Measurements from ENCODE around the gene DDX51.

Gene DDX51

GRCh38 chr12:132178801-132179401 is 34.8 kb upstream of the DDX51 start:
- DNase-seq (ENCODE audit: low read depth, low spot score) = no peak
- Histone ChIP-seq H3K4me3 (ENCODE audit: low read length) (no peak overlapping the region), H3K4me1 (ENCODE audit: control insufficient read depth, insufficient read depth, low read length) (no peaks in the 10 kb centered on the region), H3K9me3 (ENCODE audit: control insufficient read depth, insufficient read depth, low read length) (no peaks in the 10 kb centered on the region), H3K36me3 (ENCODE audit: control insufficient read depth, insufficient read depth, low read length) (no peaks in the 10 kb centered on the region), H3K27ac (ENCODE audit: low read length) (no peak overlapping the region), H3K27me3 (ENCODE audit: control insufficient read depth, insufficient read depth, low read length) (peaks cover 2% of the 10 kb centered on the region; the same call in 1 of the 2 replicates)
- WGBS (ENCODE audit: insufficient coverage, insufficient read length) = no CpG with 5 or more reads among the region's 39 CpGs

DNA sequence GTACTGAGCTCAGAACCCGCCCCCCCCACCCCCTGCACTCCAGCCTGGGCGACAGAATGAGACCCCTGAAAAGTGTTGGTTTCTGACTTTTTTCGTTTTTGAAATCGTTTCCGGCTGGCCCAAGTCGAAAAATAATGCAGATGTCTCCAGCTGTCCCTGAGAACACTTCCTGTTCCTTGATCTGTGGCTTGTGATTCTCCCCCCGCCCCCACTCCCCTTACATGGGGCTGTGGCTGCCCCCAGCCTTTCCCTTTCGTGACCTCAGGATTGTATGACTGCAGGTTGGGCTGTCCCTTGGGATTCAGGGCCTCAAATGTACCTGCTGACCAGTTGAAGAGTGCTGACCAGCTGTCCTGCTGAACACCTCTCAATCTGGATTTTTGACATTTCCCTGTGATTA is 34.2 kb upstream of the DDX51 start:
- no CpG with 5 or more reads among the region's 8 CpGs for WGBS (ENCODE audit: insufficient coverage, insufficient read length)
- DNase-seq (ENCODE audit: low read depth, low spot score) = no peak

DNA sequence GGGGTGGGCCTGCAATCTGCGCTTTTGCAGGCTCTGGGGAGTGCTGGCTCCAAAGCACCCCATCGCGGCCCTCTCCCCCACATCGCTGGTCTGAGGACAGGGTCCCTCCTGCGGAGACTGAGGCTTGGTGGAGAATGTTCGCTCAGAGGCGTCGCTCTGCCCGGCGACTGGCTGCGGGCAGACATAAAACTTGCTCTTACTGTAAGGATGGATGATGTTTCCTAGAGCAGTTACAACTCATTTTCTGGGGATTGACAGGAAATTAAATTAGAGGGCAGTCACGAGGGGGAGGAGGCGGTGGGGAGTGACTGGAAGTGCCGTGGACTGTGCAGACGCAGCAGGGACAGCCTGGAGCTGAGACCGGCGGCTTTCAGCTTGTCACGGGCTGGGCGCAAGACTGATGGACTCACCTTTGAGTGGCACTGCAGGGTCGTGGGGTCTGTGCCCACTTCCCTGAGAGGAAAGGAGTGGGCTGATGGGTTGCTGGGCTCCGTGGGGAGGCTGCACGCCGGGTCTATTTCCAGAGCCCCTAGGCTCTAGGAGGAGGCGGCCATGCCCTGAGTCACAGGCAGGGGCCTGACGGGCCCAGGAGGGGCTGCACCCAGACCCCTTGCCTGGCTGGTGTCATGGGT is 32.9 kb upstream of the DDX51 start:
- H3K4me3 ChIP-seq (ENCODE audit: low read length) = no peak overlapping the region
- H3K4me1 ChIP-seq (ENCODE audit: control insufficient read depth, insufficient read depth, low read length) = no peaks in the 10 kb centered on the region
- no peak for DNase-seq (ENCODE audit: low read depth, low spot score)
- H3K36me3 ChIP-seq (ENCODE audit: control insufficient read depth, insufficient read depth, low read length) = no peaks in the 10 kb centered on the region
- no CpG with 5 or more reads among the region's 25 CpGs for WGBS (ENCODE audit: insufficient coverage, insufficient read length)
- H3K27ac ChIP-seq (ENCODE audit: low read length) = no peak overlapping the region
- H3K27me3 ChIP-seq (ENCODE audit: control insufficient read depth, insufficient read depth, low read length) = no peaks in the 10 kb centered on the region
- no peaks in the 10 kb centered on the region for H3K9me3 ChIP-seq (ENCODE audit: control insufficient read depth, insufficient read depth, low read length)

More for the DNA sequence above, 34.2 kb upstream of the DDX51 start:
- H3K9me3 ChIP-seq (ENCODE audit: control insufficient read depth, insufficient read depth, low read length) = no peaks in the 10 kb centered on the region
- H3K27ac ChIP-seq (ENCODE audit: low read length) = no peak overlapping the region
- H3K4me1 ChIP-seq (ENCODE audit: control insufficient read depth, insufficient read depth, low read length) = no peaks in the 10 kb centered on the region
- H3K36me3 ChIP-seq (ENCODE audit: control insufficient read depth, insufficient read depth, low read length) = no peaks in the 10 kb centered on the region
- peaks cover 2% of the 10 kb centered on the region; the same call in 1 of the 2 replicates for H3K27me3 ChIP-seq (ENCODE audit: control insufficient read depth, insufficient read depth, low read length)
- no peak overlapping the region for H3K4me3 ChIP-seq (ENCODE audit: low read length)

- Histone ChIP-seq H3K4me1 (ENCODE audit: control insufficient read depth, insufficient read depth, low read length) (no peaks in the 10 kb centered on the region), H3K27ac (ENCODE audit: low read length) (no peak overlapping the region), H3K36me3 (ENCODE audit: control insufficient read depth, insufficient read depth, low read length) (no peaks in the 10 kb centered on the region), H3K4me3 (ENCODE audit: low read length) (no peak overlapping the region), H3K9me3 (ENCODE audit: control insufficient read depth, insufficient read depth, low read length) (no peaks in the 10 kb centered on the region), H3K27me3 (ENCODE audit: control insufficient read depth, insufficient read depth, low read length) (no peaks in the 10 kb centered on the region)
- WGBS (ENCODE audit: insufficient coverage, insufficient read length) = no CpG with 5 or more reads among the region's 19 CpGs
- DNase-seq (ENCODE audit: low read depth, low spot score) = no peak
Observed at GRCh38 chr12:132176385-132176919, 32.3 kb upstream of the DDX51 start.

- H3K27me3 ChIP-seq (ENCODE audit: control insufficient read depth, insufficient read depth, low read length) = no peaks in the 10 kb centered on the region
- H3K9me3 ChIP-seq (ENCODE audit: control insufficient read depth, insufficient read depth, low read length) = no peaks in the 10 kb centered on the region
- no peak overlapping the region for H3K27ac ChIP-seq (ENCODE audit: low read length)
- WGBS (ENCODE audit: insufficient coverage, insufficient read length) = no CpG with 5 or more reads among the region's 35 CpGs
- DNase-seq (ENCODE audit: low read depth, low spot score) = no peak
- H3K4me3 ChIP-seq (ENCODE audit: low read length) = no peak overlapping the region
- H3K4me1 ChIP-seq (ENCODE audit: control insufficient read depth, insufficient read depth, low read length) = no peaks in the 10 kb centered on the region
- H3K36me3 ChIP-seq (ENCODE audit: control insufficient read depth, insufficient read depth, low read length) = no peaks in the 10 kb centered on the region
Observed at GRCh38 chr12:132175496-132176384, 31.6 kb upstream of the DDX51 start.

GRCh38 chr12:132174839-132175490 is 30.8 kb upstream of the DDX51 start:
- Histone ChIP-seq H3K4me1 (ENCODE audit: control insufficient read depth, insufficient read depth, low read length) (no peaks in the 10 kb centered on the region), H3K27me3 (ENCODE audit: control insufficient read depth, insufficient read depth, low read length) (no peaks in the 10 kb centered on the region), H3K27ac (ENCODE audit: low read length) (no peak overlapping the region), H3K4me3 (ENCODE audit: low read length) (no peak overlapping the region), H3K36me3 (ENCODE audit: control insufficient read depth, insufficient read depth, low read length) (no peaks in the 10 kb centered on the region), H3K9me3 (ENCODE audit: control insufficient read depth, insufficient read depth, low read length) (no peaks in the 10 kb centered on the region)
- no CpG with 5 or more reads among the region's 25 CpGs for WGBS (ENCODE audit: insufficient coverage, insufficient read length)
- no peak for DNase-seq (ENCODE audit: low read depth, low spot score)

- no peak for DNase-seq (ENCODE audit: low read depth, low spot score)
- H3K4me1 ChIP-seq (ENCODE audit: control insufficient read depth, insufficient read depth, low read length) = no peaks in the 10 kb centered on the region
- no peaks in the 10 kb centered on the region for H3K9me3 ChIP-seq (ENCODE audit: control insufficient read depth, insufficient read depth, low read length)
- no peak overlapping the region for H3K27ac ChIP-seq (ENCODE audit: low read length)
- H3K4me3 ChIP-seq (ENCODE audit: low read length) = no peak overlapping the region; the same call in 1 of the 2 replicates
- H3K36me3 ChIP-seq (ENCODE audit: control insufficient read depth, insufficient read depth, low read length) = no peaks in the 10 kb centered on the region
- no CpG with 5 or more reads among the region's 30 CpGs for WGBS (ENCODE audit: insufficient coverage, insufficient read length)
- no peaks in the 10 kb centered on the region for H3K27me3 ChIP-seq (ENCODE audit: control insufficient read depth, insufficient read depth, low read length)
Observed at GRCh38 chr12:132174015-132174838, 30.1 kb upstream of the DDX51 start.

- no peaks in the 10 kb centered on the region for H3K4me1 ChIP-seq (ENCODE audit: control insufficient read depth, insufficient read depth, low read length)
- H3K36me3 ChIP-seq (ENCODE audit: control insufficient read depth, insufficient read depth, low read length) = no peaks in the 10 kb centered on the region
- H3K4me3 ChIP-seq (ENCODE audit: low read length) = no peak overlapping the region
- no peaks in the 10 kb centered on the region for H3K27me3 ChIP-seq (ENCODE audit: control insufficient read depth, insufficient read depth, low read length)
- H3K9me3 ChIP-seq (ENCODE audit: control insufficient read depth, insufficient read depth, low read length) = no peaks in the 10 kb centered on the region
- no CpG with 5 or more reads among the region's 35 CpGs for WGBS (ENCODE audit: insufficient coverage, insufficient read length)
- H3K27ac ChIP-seq (ENCODE audit: low read length) = no peak overlapping the region
- no peak for DNase-seq (ENCODE audit: low read depth, low spot score)
Observed at GRCh38 chr12:132173135-132174014, 29.3 kb upstream of the DDX51 start.

- no CpG with 5 or more reads among the region's 15 CpGs for WGBS (ENCODE audit: insufficient coverage, insufficient read length)
- Histone ChIP-seq H3K9me3 (ENCODE audit: control insufficient read depth, insufficient read depth, low read length) (no peaks in the 10 kb centered on the region), H3K36me3 (ENCODE audit: control insufficient read depth, insufficient read depth, low read length) (no peaks in the 10 kb centered on the region), H3K27ac (ENCODE audit: low read length) (no peak overlapping the region), H3K27me3 (ENCODE audit: control insufficient read depth, insufficient read depth, low read length) (no peaks in the 10 kb centered on the region), H3K4me3 (ENCODE audit: low read length) (no peak overlapping the region), H3K4me1 (ENCODE audit: control insufficient read depth, insufficient read depth, low read length) (no peaks in the 10 kb centered on the region)
- no peak for DNase-seq (ENCODE audit: low read depth, low spot score)
Observed at GRCh38 chr12:132172619-132173018, 28.5 kb upstream of the DDX51 start.
